ENCODE data around the gene OGT.

- no peak for TF ChIP-seq CTCF (IDR thresholded peaks at IDR 0.05)
- no peak for TF ChIP-seq POLR2A (IDR thresholded peaks at IDR 0.05)
Measured at GRCh38 chrX:71532078-71532752, 689 bp upstream of the OGT start.
